Panc1 (cell line): Measurements from ENCODE around the gene RB1. TPM values are rescaled to one million over a fixed set of nuclear protein-coding genes. Genes with fewer than 3 reads are reported as not detected.

Experiments
- ATAC-seq: fragments of 200-7000 bp; cut with Tn5 transposase; 2 replicates; pipeline ENCODE4 v1.9.1; 2020; ENCODE audit warnings: mild to moderate bottlenecking, moderate library complexity
- BruUV-seq: library from RNA; stranded (reverse); fragments of 400-500 nt; replicated peaks from 2 replicates; lab custom pipeline; 2021; lab: Mats Ljungman, UMichigan
- CTCF ChIA-PET: fragments of 300-600 bp; sonication (Branson Sonifier 250); formaldehyde crosslinking; loops from one replicate; lab custom pipeline; 2022; ENCODE audit warnings: antibody characterized with exemption; lab: Charles Lee
- POLR2A ChIA-PET: fragments of 300-600 bp; sonication (Branson Sonifier 250); formaldehyde crosslinking; loops from one replicate; lab custom pipeline; 2022; ENCODE audit warnings: antibody characterized with exemption; lab: Charles Lee
- DNase-seq: peaks from one replicate; pipeline ENCODE4 v3.0.0-alpha.2; 2010; ENCODE audit warnings: low read depth, low spot score
- H3K27ac ChIP-seq: 2 replicates; pipeline ENCODE4 v1.5.1; 2011; ENCODE audit warnings: mild to moderate bottlenecking, low read length, inconsistent platforms
- H3K27me3 ChIP-seq: fragments of 200-500 bp; sonication (Bioruptor generic); 2 replicates; pipeline ENCODE4 v1.6.0; 2014; ENCODE audit warnings: low read length, inconsistent platforms; ENCODE audit not compliant: control insufficient read depth, insufficient read depth
- H3K36me3 ChIP-seq: fragments of 200-500 bp; sonication (Bioruptor generic); 2 replicates; pipeline ENCODE4 v1.5.1; 2014; ENCODE audit warnings: inconsistent platforms, mild to moderate bottlenecking, low read length, moderate library complexity; ENCODE audit not compliant: control insufficient read depth, insufficient read depth
- H3K4me1 ChIP-seq: 2 replicates; pipeline ENCODE4 v1.5.1; 2011; ENCODE audit warnings: inconsistent platforms, mild to moderate bottlenecking, low read length, moderate library complexity; ENCODE audit not compliant: control insufficient read depth, insufficient read depth
- H3K4me3 ChIP-seq, 2 experiments: 2 replicates each; pipeline ENCODE4 v1.5.1; 2011 to 2012; ENCODE audit warnings: low read depth in 2 of 2, low read length in 2 of 2, mild to moderate bottlenecking in 2 of 2, inconsistent platforms in 1 of 2, moderate library complexity in 1 of 2
- H3K9me3 ChIP-seq: fragments of 200-500 bp; sonication (Bioruptor generic); 2 replicates; pipeline ENCODE4 v1.5.1; 2014; ENCODE audit warnings: low read depth, mild to moderate bottlenecking, inconsistent platforms, low read length, moderate library complexity; ENCODE audit not compliant: control insufficient read depth, insufficient read depth
- CTCF ChIP-seq: fragments of 450-650 bp; IDR thresholded peaks from 2 replicates; pipeline ENCODE4 v1.5.1; 2017; ENCODE audit warnings: mild to moderate bottlenecking
- POLR2AphosphoS5 ChIP-seq: IDR thresholded peaks from 2 replicates; pipeline ENCODE4 v1.6.1; 2012; ENCODE audit warnings: mild to moderate bottlenecking, low read depth, low read length, moderate library complexity
- REST ChIP-seq, 2 experiments: IDR thresholded peaks; 2 replicates each; pipeline ENCODE4 v1.6.1; 2011 to 2012; ENCODE audit warnings: low read depth in 2 of 2, control low read depth in 1 of 2, low read length in 1 of 2, mild to moderate bottlenecking in 1 of 2, moderate library complexity in 1 of 2; ENCODE audit not compliant: insufficient read depth in 1 of 2
- SIN3A ChIP-seq: IDR thresholded peaks from 2 replicates; pipeline ENCODE4 v1.6.1; 2012; ENCODE audit warnings: low read depth, mild to moderate bottlenecking, low read length, moderate library complexity, borderline replicate concordance; ENCODE audit not compliant: insufficient read depth
- TCF7L2 ChIP-seq: IDR thresholded peaks from 2 replicates; pipeline ENCODE4 v1.6.1; 2011; ENCODE audit warnings: mild to moderate bottlenecking, low read depth, low read length, inconsistent platforms
- in situ Hi-C: cut with HindIII; loops from 2 replicates; pipeline ENCODE4 v1.10.0; 2016; ENCODE audit warnings: low sequenced_read_pairs, low pct_unique_long_range_greater_than_20kb
- intact Hi-C: fragments of 100-400 bp; cut with micrococcal nuclease; formaldehyde crosslinking; loops from one replicate; pipeline ENCODE4 v1.10.0; 2022; ENCODE audit not compliant: unreplicated experiment
- total RNA-seq: library from RNA; stranded (reverse); gene quantifications from one replicate; pipeline ENCODE4 v1.2.1, GENCODE V29; 2021; ENCODE audit not compliant: unreplicated experiment

Gene RB1
- total RNA-seq, 1 experiment from 2014 or later = 36.0 TPM

- H3K27ac ChIP-seq = no peak overlapping the region
- no peak for DNase-seq
- no peaks in the 10 kb centered on the region for H3K9me3 ChIP-seq
- in situ Hi-C loops (no loop called here), intact Hi-C loops (no loop called here)
- no peaks in the 10 kb centered on the region for H3K36me3 ChIP-seq
- no peaks in the 10 kb centered on the region for H3K27me3 ChIP-seq
- BruUV-seq = no TSS peak
- no peak overlapping the region for H3K4me3 ChIP-seq
- TF ChIP-seq CTCF (no peak), SIN3A (no peak), TCF7L2 (no peak), POLR2AphosphoS5 (no peak), REST (IDR thresholded peaks at IDR 0.05; ENCODE audit: insufficient read depth in 1 of 2, low read depth in 2 of 2, low read length in 1 of 2) (no peak)
- CTCF ChIA-PET = no interaction called here
- H3K4me1 ChIP-seq = no peaks in the 10 kb centered on the region
- no peak for ATAC-seq
- POLR2A ChIA-PET = interaction anchor here (0.7 kb wide), 1 partner anchor 506 kb away, joined by 4 read pairs; no protein-coding TSS in a partner anchor
Observed at GRCh38 chr13:48487968-48488367, 184.4 kb downstream of the RB1 start.

GRCh38 chr13:48488995-48489394 lies 185.4 kb downstream of the RB1 start:
- DNase-seq = no peak
- no peak for ATAC-seq
- H3K27ac ChIP-seq = no peak overlapping the region
- no peaks in the 10 kb centered on the region for H3K9me3 ChIP-seq
- no peaks in the 10 kb centered on the region for H3K4me1 ChIP-seq
- CTCF ChIA-PET = no interaction called here
- POLR2A ChIA-PET = interaction anchor here (0.7 kb wide), 1 partner anchor 507 kb away, joined by 4 read pairs; no protein-coding TSS in a partner anchor
- TF ChIP-seq SIN3A (no peak), REST (IDR thresholded peaks at IDR 0.05; ENCODE audit: insufficient read depth in 1 of 2, low read depth in 2 of 2, low read length in 1 of 2) (no peak), POLR2AphosphoS5 (no peak), CTCF (no peak), TCF7L2 (no peak)
- no TSS peak for BruUV-seq
- H3K36me3 ChIP-seq = no peaks in the 10 kb centered on the region
- in situ Hi-C loops (no loop called here), intact Hi-C loops (no loop called here)
- no peak overlapping the region for H3K4me3 ChIP-seq
- H3K27me3 ChIP-seq = no peaks in the 10 kb centered on the region
